A673 (cell line): Measurements from ENCODE around the gene TJAP1.

Source experiments
- CTCF ChIP-seq: fragments of 300-800, 200-600 bp; sonication (generic); conservative IDR thresholded peaks from 2 replicates; pipeline ENCODE4 v1.5.1; 2017; ENCODE audit warnings: low read depth, mild to moderate bottlenecking, antibody characterized with exemption, low read length, moderate library complexity, mixed read lengths
- EZH2 ChIP-seq: fragments of 200-600 bp; sonication (generic); IDR thresholded peaks from 2 replicates; pipeline ENCODE4 v1.6.1; 2017; ENCODE audit warnings: borderline replicate concordance, low read depth, mild to moderate bottlenecking, mixed read lengths, antibody characterized with exemption, low read length; ENCODE audit not compliant: poor library complexity, severe bottlenecking

GRCh38 chr6:43502666-43503065, 25.3 kb downstream of the TJAP1 start:
- TF ChIP-seq CTCF (no peak), EZH2 (no peak)
